ENCODE data around the gene NCAM2.

The NCAM2 gene

GRCh38 chr21:21029164-21029563 lies 31.0 kb downstream of the NCAM2 start:
- no peak for DNase-seq

- DNase-seq, result no peak
Measured at GRCh38 chr21:21030311-21030710, 32.1 kb downstream of the NCAM2 start.

GRCh38 chr21:21034036-21034435 lies 35.8 kb downstream of the NCAM2 start:
- DNase-seq, result no peak

GRCh38 chr21:21039624-21040170 lies 41.5 kb downstream of the NCAM2 start:
- DNase-seq, result no peak

- no peak for DNase-seq
Measured at GRCh38 chr21:21045518-21045917, 47.3 kb downstream of the NCAM2 start.

GRCh38 chr21:21046063-21046462 lies 47.9 kb downstream of the NCAM2 start:
- DNase-seq, result no peak

- DNase-seq, result no peak
Measured at GRCh38 chr21:21051109-21052055, 53.2 kb downstream of the NCAM2 start.

GRCh38 chr21:21052672-21053071 lies 54.5 kb downstream of the NCAM2 start:
- no peak for DNase-seq

- no peak for DNase-seq
Measured at GRCh38 chr21:21057349-21058062, 59.3 kb downstream of the NCAM2 start.

GRCh38 chr21:21063828-21064227 lies 65.6 kb downstream of the NCAM2 start:
- no peak for DNase-seq

- DNase-seq, result no peak
Measured at GRCh38 chr21:21064353-21064752, 66.1 kb downstream of the NCAM2 start.

- no peak for DNase-seq
Measured at GRCh38 chr21:21067375-21067774, 69.2 kb downstream of the NCAM2 start.

GRCh38 chr21:21074305-21074704 lies 76.1 kb downstream of the NCAM2 start:
- no peak for DNase-seq

- DNase-seq, result no peak
Measured at GRCh38 chr21:21076051-21076450, 77.8 kb downstream of the NCAM2 start.

- no peak for DNase-seq
Measured at GRCh38 chr21:21076491-21076890, 78.3 kb downstream of the NCAM2 start.

GRCh38 chr21:21079646-21080045 lies 81.4 kb downstream of the NCAM2 start:
- no peak for DNase-seq

GRCh38 chr21:21084179-21084578 lies 86.0 kb downstream of the NCAM2 start:
- no peak for DNase-seq

- DNase-seq, result no peak
Measured at GRCh38 chr21:21085206-21085605, 87.0 kb downstream of the NCAM2 start.

- DNase-seq, result no peak
Measured at GRCh38 chr21:21096956-21097355, 98.7 kb downstream of the NCAM2 start.

- DNase-seq, result no peak
Measured at GRCh38 chr21:21097466-21097865, 99.3 kb downstream of the NCAM2 start.

- DNase-seq, result no peak
Measured at GRCh38 chr21:21101911-21102310, 103.7 kb downstream of the NCAM2 start.

- DNase-seq, result no peak
Measured at GRCh38 chr21:21102896-21103295, 104.7 kb downstream of the NCAM2 start.

- DNase-seq, result no peak
Measured at GRCh38 chr21:21103692-21104091, 105.5 kb downstream of the NCAM2 start.

GRCh38 chr21:21109736-21110135 lies 111.5 kb downstream of the NCAM2 start:
- no peak for DNase-seq
